SH-SY5Y (cell line): ENCODE data around the gene GTF3C1.

Source experiments
- GATA2 ChIP-seq: IDR thresholded peaks from 2 replicates; pipeline ENCODE4 v1.6.1; 2011; ENCODE audit warnings: mild to moderate bottlenecking, low read depth, low read length
- GATA3 ChIP-seq: IDR thresholded peaks from 2 replicates; pipeline ENCODE4 v1.6.1; 2011; ENCODE audit warnings: low read depth, mild to moderate bottlenecking, low read length, moderate library complexity

- no peak for TF ChIP-seq GATA2
- TF ChIP-seq GATA3, result no peak
Measured at GRCh38 chr16:27598220-27598619, 48.5 kb upstream of the GTF3C1 start.
